NCI-H2196 (cell line): Measurements from ENCODE around the gene SNED1.

ENCODE experiments used
- DNase-seq: peaks from one replicate; lab custom pipeline; 2025; ENCODE audit not compliant: unreplicated experiment; lab: John Stamatoyannopoulos, UW

Gene SNED1

DNA sequence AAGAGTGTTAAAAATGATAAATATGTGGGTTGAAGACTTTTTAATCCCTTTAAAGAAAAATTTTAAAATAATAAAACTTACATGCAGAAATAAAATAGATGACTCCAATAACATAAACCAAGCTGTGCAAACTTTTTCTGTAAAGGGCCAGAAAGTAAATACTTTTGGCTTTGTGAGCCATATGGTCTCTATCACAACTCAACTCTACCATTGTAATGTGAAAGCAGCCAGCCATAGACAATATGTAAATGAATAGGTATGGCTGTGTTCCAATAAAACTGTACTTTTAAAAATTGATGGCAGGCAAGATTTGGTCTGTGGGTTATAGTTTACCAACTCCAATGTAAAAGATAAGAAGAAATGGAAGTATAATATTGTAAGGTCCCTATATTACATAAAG is 45.2 kb downstream of the SNED1 start:
- no peak for DNase-seq

DNA sequence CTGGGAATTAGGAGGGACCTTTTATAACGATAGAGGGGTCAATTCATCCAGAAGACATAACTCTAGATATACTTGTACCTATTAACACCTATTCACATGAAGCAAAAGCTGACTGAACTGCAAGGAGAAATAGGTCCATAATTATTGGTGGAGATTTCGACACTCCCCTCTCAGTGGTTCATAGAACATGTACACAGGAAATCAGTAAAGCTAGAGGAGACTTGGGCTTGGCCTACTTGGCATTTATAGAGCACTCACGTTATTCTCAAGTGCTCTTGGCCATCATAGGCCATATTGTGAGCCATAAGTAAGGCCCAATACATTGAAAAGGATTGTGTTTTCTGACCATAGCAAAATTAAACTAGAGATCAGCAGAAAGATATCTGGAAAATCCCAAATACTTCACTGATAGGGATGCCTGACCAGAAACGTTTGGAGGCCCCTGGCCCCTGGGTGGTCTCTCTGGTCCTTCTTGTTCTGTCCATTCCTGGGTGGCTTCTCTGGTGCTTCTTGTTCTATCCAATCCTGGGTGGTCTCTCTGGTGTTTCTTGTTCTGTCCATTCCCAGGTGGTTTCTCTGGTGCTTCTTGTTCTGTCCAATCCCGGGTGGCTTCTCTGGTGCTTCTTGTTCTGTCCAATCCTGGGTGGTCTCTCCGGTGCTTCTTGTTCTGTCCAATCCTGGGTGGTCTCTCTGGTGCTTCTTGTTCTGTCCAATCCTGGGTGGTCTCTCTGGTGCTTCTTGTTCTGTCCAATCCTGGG is 49.0 kb downstream of the SNED1 start:
- no peak for DNase-seq

DNA sequence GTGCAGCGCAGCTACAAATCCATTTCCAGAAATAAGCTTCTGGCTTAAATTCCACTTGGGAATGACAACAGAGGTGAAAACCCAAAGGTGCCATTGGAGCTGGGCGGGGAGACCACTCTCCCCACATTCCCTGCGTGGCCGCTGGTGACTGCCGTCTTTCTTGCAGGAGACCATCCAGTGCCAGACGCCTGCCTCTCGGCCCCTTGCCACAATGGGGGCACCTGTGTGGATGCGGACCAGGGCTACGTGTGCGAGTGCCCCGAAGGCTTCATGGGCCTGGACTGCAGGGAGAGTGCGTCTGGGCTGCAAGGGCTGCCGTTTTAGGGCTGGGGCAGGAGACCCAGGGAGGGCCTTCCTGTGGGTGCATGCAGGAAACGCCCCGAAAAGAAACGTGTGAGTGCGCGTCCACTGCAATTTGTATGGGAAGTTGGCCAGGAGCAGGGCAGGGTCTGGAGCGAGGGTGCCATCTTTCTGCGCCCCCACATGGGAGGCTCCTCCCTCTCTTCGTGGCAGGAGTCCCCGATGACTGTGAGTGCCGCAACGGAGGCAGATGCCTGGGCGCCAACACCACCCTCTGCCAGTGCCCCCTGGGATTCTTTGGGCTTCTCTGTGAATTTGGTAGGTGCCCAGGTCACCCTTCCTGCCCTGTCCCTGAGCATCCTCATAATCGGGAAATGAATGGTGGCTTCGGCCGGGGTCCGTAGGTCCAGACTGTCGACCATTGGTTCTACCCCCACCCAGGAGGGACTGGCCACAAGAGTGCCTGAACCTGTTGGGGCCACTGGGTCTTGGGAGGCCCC is 49.9 kb downstream of the SNED1 start:
- DNase-seq: no peak

DNA sequence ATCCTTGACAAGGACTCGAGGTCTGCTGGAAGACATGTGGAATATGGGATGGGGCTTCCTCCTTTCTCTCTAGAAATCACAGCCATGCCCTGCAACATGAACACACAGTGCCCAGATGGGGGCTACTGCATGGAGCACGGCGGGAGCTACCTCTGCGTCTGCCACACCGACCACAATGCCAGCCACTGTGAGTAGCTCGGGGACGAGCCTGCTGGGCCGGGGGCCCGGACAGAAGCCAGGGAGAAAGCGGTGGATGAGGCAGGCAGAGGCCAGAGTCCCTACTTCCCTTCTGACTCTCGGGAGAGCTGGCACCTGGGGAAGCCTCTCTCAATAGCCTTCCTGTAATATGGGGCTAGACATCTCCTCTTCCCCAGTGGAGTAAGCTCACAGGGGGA is 50.5 kb downstream of the SNED1 start:
- no peak for DNase-seq

DNA sequence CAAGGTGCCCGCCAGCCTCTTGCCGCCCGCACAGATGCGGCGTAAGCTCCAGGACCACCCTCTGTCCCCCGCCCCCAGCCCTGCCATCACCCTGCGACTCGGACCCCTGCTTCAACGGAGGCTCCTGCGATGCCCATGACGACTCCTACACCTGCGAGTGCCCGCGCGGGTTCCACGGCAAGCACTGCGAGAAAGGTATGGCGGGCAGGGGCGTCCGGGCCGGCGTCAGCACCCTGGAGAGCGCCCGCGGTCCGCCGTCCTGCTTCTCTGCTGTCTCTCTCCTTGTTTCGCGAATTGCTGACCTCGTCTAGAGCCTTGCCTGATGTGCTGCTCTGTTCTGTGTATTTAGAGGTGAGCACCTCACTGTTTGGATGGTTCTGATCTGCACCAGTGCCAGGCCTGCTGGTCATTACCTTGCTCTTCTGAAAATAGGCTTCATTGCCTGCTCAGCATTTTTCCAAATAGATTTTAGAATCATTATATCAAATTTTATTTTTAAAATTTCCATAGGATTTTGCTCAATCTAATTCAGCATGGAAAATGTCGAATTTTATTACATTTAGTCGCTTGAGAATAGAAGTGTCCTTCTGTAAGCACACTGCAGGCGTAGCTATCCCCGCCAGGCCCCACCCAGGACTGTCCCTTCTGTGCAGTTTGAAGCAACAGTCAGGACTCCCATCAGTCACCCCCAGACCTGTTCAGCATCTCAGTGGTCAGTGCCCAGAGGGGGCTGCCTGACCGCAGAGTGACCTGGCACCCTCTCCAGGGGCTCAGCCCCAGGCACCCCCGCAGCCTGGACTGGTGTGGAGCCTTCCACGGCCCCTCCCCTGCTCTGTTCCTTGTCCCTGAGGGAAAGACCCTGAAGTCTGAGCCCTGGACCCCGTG is 51.6 kb downstream of the SNED1 start:
- DNase-seq: no peak

DNA sequence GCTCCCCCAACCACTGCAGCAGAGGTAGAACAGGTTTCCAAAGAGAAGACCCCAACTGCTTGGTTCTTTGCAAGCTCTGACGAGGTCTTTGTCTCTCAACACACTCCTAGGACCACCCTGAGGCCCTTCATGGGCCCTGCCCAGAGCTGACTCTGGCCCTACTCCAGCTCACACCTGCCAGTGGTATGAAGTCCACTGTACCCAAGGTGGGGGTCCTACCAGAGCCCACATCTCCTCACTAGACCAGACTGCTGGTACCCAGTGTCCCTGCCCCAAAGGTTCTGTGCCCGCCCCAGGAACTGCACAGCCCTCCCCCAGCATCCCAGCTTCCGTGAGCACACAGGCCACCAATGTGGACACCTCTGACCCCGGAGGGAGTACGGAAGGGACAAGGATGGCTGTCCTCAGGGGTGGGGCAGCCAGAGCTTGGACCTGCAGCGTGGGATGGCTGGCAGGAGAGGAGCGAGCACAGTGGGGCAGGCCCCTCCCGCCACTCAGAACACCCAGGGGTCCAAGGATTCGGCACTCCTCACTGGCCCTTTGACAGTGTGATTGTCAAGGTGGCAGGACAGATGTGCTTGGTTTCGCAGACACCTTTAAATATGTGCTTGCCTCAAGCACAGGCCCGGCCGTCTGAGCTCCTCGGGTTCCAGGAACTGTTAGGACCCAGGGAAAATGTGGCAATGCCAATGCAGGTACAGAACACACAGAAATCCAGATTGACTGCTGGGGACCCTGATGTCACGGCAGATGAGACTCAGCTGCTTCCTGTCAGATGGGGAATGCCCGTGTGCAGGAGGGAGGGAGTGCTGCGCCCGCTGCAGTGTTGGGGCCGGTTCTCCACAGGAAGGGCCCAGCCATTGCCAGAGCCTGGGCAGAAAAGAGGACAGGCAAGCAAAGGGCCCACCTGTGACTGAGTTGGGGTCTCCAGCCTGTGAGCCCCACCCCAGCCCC is 52.5 kb downstream of the SNED1 start:
- DNase-seq: no peak

DNA sequence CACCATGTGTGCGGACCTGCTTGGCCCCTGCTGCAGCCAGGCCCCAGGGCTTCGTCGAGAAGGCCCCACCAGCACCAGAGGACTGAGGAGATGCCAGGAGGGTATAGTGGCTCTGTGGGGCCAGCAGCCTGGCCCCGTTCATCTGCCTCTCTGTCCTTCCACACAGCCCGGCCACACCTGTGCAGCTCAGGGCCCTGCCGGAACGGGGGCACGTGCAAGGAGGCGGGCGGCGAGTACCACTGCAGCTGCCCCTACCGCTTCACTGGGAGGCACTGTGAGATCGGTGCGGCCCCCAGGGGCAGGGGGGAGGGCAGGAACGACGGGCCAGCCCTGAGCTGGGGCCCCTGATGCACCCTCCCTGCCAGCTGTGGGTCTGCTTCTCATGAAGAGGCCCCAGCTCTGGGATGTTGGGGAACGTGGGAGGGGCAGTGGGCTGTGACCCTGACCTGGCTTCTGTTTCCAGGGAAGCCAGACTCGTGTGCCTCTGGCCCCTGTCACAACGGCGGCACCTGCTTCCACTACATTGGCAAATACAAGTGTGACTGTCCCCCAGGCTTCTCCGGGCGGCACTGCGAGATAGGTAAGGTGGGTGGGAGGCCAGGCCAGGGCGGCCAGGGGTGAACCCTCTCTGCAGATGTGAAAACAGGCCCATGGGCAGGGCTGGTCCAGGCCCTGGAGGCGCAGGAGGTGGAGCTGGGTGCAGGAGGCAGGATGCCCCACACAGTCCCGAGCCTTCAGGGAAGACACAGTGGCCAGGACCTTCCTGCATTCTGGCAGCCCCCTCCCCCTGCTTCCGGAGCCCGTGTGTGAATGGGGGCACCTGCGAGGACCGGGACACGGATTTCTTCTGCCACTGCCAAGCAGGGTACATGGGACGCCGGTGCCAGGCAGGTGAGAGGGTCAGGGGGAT is 53.4 kb downstream of the SNED1 start:
- DNase-seq: no peak

DNA sequence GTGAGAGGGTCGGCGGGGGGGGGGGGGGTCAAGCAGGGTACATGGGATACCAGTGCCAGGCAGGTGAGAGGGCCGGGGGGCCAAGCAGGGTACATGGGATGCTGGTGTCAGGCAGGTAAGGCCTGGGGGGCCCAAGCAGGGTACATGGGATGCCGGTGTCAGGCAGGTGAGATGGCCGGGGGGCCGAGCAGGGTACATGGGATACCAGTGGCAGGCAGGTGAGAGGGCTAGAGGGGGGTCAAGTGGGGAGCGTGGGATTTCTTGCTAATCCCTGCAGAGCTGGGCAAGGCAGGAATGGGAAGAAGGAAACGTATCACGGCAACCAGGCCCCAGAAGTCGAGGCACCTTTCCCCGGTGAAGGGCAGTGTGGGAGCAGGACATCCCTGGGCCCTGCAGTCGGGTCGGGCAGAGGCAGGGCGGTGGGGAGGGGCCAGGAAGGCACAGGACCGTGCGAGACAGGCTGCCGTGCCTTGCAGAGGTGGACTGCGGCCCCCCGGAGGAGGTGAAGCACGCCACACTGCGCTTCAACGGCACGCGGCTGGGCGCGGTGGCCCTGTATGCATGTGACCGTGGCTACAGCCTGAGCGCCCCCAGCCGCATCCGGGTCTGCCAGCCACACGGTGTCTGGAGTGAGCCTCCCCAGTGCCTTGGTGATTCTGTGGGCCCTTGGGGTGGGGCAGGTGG is 54.4 kb downstream of the SNED1 start:
- DNase-seq: no peak

DNA sequence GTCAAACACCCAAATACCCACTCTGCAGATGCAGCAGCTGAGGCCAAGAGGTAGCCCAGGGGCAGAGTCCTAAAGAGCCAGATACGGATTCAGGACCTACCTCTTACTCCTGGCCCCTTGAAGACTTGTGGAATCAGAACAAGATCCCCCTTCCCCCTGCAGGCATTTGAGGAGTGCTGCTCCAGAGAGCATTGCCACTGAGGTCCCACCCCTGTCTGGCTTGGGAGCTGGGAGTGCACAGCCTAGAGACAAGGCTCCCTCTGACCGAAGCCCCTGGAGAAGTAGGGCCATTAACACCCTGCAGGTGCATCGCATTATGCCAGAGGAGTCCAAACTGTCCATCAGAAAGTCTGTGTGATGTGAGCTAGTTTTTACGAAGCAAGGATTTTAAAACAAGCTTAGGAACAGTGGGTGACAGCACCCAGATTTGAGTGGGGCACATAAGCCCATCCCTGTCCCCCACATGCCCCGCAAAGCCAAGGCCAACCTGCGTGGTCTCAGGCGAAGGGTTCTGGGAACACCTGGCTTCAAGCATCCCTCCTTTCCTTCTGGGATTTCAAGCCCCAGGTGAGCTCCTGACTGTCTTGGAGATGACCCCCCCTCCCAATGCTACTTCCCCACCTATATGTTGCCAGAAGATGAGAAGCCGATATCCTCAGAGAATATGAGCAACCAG is 55.3 kb downstream of the SNED1 start:
- no peak for DNase-seq

DNA sequence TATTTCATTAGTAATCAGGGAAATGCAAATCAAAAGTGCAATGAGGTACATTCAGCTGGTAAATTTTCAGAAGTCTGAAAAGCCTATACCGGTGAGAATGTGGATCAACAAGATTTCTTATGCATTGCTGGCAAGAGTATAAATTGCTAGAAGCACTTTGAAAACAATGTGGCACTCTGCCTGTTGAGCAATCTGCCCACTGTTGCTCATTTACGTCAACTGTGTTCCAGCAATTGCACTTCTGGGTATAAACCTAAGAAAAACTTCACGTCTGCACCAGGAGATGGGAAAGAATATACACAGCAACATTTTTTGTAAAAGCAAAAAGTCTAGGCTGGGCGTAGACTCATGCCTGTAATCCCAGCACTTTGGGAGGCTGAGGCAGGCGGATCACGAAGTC is 62.9 kb downstream of the SNED1 start:
- no peak for DNase-seq

DNA sequence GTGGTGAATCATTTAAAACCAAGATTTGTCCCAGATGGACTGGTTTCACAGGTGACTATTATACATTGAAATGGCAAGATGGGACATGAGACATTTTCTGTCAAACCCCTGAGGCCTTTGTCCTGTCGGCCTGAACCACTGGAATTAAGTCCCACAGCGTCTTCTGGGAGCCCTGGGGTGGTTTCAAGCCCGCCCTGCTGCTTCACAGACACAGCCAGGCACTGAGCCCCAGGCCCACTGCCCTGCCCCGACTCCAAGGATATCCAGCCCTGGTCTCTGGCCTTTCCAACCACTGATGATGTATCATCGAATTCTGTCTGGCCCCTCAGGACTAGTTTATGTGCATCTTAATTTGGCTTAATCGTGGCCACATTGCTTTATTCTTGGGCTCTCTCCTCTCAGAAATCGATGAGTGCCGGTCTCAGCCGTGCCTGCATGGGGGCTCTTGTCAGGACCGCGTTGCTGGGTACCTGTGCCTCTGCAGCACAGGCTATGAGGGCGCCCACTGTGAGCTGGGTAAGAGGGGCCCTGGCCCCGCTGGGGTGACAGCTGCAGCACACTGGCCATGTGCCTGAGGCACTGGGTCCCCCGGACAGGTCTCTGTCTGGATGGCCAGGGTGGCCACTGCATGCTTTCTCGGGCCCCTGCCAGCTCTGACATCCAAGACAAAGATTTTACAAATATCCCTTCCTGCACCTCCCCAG is 64.1 kb downstream of the SNED1 start:
- no peak for DNase-seq

DNA sequence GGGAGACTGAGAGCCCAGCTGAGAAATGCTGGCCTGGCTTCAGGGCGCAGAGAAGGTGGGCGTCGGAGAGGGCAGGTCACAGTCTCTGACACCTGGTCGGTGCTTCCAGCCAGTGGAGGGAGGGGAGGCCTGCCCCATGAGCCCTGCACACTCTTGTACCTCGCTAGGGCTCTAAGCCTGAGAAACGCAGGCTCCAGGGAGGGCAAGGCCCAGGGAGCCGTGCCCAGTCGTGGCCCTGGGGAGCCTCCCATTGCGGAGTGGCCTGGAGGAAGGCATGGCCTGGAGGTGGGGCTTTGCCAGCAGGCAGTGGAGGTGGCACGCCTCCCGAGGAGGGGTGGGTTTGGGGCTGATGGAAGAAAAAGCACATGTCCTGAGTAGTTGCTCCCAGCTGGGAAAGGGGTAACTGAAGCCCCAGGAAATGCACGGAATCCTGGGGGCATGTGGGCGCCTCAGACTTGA is 64.7 kb downstream of the SNED1 start:
- DNase-seq: no peak

DNA sequence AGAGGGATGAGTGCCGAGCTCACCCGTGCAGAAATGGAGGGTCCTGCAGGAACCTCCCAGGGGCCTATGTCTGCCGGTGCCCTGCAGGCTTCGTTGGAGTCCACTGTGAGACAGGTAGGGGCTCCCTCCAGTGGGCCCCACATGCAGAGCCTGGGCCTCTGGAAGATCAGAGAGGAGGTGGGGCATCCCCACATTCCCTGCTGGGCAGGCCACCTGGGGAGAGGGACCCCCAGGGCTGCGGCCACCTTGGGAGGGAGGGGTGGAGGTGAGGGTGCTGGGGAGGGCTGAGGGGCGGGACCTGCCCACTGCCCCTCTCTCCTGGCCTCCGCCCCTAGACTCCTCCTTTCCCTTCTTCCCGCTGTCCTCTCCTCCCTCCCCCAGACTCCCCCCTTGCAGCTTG is 65.2 kb downstream of the SNED1 start:
- DNase-seq: peak; percentile 7

DNA sequence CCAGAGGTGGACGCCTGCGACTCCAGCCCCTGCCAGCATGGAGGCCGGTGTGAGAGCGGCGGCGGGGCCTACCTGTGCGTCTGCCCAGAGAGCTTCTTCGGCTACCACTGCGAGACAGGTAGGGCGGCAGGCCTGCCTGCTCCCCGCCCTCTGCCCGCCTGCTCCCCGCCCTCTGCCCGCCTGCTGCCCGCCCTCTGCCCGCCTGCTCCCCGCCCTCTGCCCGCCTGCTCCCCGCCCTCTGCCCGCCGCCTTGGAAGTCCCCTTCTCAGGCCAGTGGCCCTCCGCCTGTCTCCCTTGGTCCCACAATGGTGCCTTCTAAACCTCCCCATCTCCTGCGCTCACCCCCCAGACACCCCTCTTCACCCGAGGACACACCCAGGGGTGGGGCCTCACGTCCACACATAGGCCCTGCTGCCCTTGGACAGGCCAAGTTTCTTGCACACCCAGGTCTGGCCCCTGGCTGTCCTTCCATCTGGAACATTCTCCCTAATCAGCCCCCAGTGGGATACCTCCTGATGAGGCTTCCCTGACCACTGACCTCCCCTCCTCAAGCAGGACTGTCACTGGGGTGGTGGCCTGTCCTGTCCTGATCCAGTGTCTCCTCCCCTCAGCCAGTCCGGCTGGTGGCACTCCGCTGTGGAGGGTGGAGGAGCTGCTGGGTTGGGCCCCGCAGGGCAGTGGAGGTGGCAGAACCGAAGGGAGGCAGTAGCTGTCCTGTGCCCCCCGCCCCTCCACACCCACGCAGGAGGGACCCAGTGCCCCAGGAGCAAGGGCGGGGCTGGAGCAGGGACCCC is 65.8 kb downstream of the SNED1 start:
- DNase-seq: peak; percentile 49

DNA sequence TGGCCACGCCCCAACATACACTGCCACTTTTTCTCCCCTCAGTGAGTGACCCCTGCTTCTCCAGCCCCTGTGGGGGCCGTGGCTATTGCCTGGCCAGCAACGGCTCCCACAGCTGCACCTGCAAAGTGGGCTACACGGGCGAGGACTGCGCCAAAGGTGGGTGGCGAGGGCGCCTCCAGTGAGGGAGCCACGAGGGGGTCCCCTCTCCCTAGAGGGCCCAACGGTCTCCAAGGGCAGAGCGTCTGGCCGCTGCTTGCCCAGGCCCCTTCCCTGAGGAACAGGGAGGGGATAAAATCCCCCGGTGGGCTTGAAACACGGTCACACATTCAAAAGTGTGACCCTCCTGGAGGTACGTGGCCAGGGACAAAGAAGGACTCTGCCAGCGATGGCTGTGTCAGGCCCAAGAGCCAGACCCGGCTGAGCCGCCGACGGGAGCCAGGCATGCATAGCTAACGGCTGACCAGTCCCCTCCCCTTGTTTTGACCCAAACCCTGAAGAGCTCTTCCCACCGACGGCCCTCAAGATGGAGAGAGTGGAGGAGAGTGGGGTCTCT is 66.5 kb downstream of the SNED1 start:
- no peak for DNase-seq

DNA sequence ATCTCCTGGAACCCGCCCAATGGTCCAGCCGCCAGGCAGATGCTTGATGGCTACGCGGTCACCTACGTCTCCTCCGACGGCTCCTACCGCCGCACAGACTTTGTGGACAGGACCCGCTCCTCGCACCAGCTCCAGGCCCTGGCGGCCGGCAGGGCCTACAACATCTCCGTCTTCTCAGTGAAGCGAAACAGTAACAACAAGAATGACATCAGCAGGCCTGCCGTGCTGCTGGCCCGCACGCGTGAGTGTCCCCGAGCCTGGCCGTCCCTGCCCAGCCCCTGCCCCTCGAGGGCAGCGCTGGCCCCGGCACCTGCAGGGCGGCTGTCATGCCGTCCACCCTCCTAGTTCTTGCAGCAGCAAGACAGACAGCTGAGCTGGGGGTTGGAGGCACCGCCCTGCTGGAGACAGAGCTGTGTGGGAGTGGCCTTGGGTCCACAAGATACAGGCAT is 67.0 kb downstream of the SNED1 start:
- no peak for DNase-seq
